ENCODE measurements around the gene MYLK3. TPM values are rescaled to one million over a fixed set of nuclear protein-coding genes. Genes with fewer than 3 reads are reported as not detected.
"Not testable (repeated sequence)": the region's sequence is repeated elsewhere in the genome, so short reads cannot be mapped to it uniquely, and the experiment has no call there.

Gene MYLK3
- total RNA-seq, 1 donor from 2014 or later: 0.32 TPM

GRCh38 chr16:46687486-46687885, 60.7 kb downstream of the MYLK3 start:
- peaks cover 37% of the 10 kb centered on the region for H3K4me1 Mint-ChIP-seq (ENCODE audit: low read depth)

GRCh38 chr16:46686815-46687473, 61.2 kb downstream of the MYLK3 start:
- no peaks in the 10 kb centered on the region for H3K9me3 Mint-ChIP-seq (ENCODE audit: low read depth)
- peaks cover 40% of the 10 kb centered on the region for H3K4me1 Mint-ChIP-seq (ENCODE audit: low read depth)
- no peaks in the 10 kb centered on the region for H3K27me3 Mint-ChIP-seq (ENCODE audit: low read depth)
- H3K27ac Mint-ChIP-seq (ENCODE audit: unreplicated experiment): peak overlapping the region; percentile 45
- H3K4me3 Mint-ChIP-seq (ENCODE audit: unreplicated experiment): no peak overlapping the region
- no peaks in the 10 kb centered on the region for H3K36me3 Mint-ChIP-seq (ENCODE audit: low read depth)
- no peak for DNase-seq (ENCODE audit: low spot score)
- no peak for TF ChIP-seq CTCF (IDR thresholded peaks at IDR 0.05)

More at GRCh38 chr16:46687486-46687885, 60.7 kb downstream of the MYLK3 start:
- H3K9me3 Mint-ChIP-seq (ENCODE audit: low read depth): no peaks in the 10 kb centered on the region
- H3K27me3 Mint-ChIP-seq (ENCODE audit: low read depth): no peaks in the 10 kb centered on the region
- no peak for DNase-seq (ENCODE audit: low spot score)
- TF ChIP-seq CTCF (IDR thresholded peaks at IDR 0.05): no peak
- peak overlapping the region; percentile 45 for H3K27ac Mint-ChIP-seq (ENCODE audit: unreplicated experiment)
- H3K36me3 Mint-ChIP-seq (ENCODE audit: low read depth): no peaks in the 10 kb centered on the region
- no peak overlapping the region for H3K4me3 Mint-ChIP-seq (ENCODE audit: unreplicated experiment)

- not testable (repeated sequence) for DNase-seq (ENCODE audit: low spot score); H3K9me3 Mint-ChIP-seq (ENCODE audit: low read depth); H3K4me3 Mint-ChIP-seq (ENCODE audit: unreplicated experiment); H3K36me3 Mint-ChIP-seq (ENCODE audit: low read depth); H3K27ac Mint-ChIP-seq (ENCODE audit: unreplicated experiment); H3K27me3 Mint-ChIP-seq (ENCODE audit: low read depth)
- H3K4me1 Mint-ChIP-seq (ENCODE audit: low read depth): peaks cover 27% of the 10 kb centered on the region
Observed at GRCh38 chr16:46681867-46682266, 66.3 kb downstream of the MYLK3 start.

GRCh38 chr16:46677943-46678342, 70.2 kb downstream of the MYLK3 start:
- not testable (repeated sequence) for H3K27me3 Mint-ChIP-seq (ENCODE audit: low read depth); DNase-seq (ENCODE audit: low spot score); H3K27ac Mint-ChIP-seq (ENCODE audit: unreplicated experiment); H3K4me1 Mint-ChIP-seq (ENCODE audit: low read depth); H3K9me3 Mint-ChIP-seq (ENCODE audit: low read depth); H3K4me3 Mint-ChIP-seq (ENCODE audit: unreplicated experiment)
- H3K36me3 Mint-ChIP-seq (ENCODE audit: low read depth): peaks cover 19% of the 10 kb centered on the region

- H3K4me3 Mint-ChIP-seq (ENCODE audit: unreplicated experiment): no peak overlapping the region
- no peaks in the 10 kb centered on the region for H3K9me3 Mint-ChIP-seq (ENCODE audit: low read depth)
- TF ChIP-seq CTCF (IDR thresholded peaks at IDR 0.05): peak; percentile 93
- H3K27ac Mint-ChIP-seq (ENCODE audit: unreplicated experiment): no peak overlapping the region
- DNase-seq (ENCODE audit: low spot score): no peak
- H3K36me3 Mint-ChIP-seq (ENCODE audit: low read depth): peaks cover 29% of the 10 kb centered on the region
- no peaks in the 10 kb centered on the region for H3K27me3 Mint-ChIP-seq (ENCODE audit: low read depth)
- no peaks in the 10 kb centered on the region for H3K4me1 Mint-ChIP-seq (ENCODE audit: low read depth)
Observed at GRCh38 chr16:46673320-46674013, 74.7 kb downstream of the MYLK3 start.

GRCh38 chr16:46662123-46662522, 86.0 kb downstream of the MYLK3 start:
- Mint-ChIP-seq H3K27me3 (ENCODE audit: low read depth) (no peaks in the 10 kb centered on the region), H3K27ac (ENCODE audit: unreplicated experiment) (no peak overlapping the region), H3K36me3 (ENCODE audit: low read depth) (peaks cover 37% of the 10 kb centered on the region), H3K4me3 (ENCODE audit: unreplicated experiment) (no peak overlapping the region), H3K4me1 (ENCODE audit: low read depth) (no peaks in the 10 kb centered on the region), H3K9me3 (ENCODE audit: low read depth) (no peaks in the 10 kb centered on the region)
- no peak for DNase-seq (ENCODE audit: low spot score)
- no peak for TF ChIP-seq CTCF (IDR thresholded peaks at IDR 0.05)
